ENCODE measurements around the gene COX10.

COX10 gene

DNA sequence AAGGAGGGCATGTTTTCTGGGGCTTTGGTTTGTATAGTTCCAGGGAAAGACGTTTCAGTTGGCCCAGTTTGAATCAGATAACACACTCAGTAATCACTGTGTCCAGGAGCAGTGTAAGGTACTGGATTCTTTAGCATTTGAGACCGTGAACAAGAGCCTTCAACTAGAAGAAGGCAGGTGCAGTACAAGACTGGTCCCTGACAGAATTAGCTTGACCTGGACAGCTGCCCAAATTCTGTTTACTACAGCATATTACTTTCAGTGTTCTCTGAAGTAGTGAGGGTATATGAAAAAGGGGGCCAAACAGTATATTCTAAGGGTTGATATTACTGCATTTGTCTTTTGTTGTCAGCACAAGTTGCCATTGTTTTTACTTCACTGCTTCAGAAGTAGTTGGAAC, 81.3 kb downstream of the COX10 start:
- H3K4me3 ChIP-seq (ENCODE audit: low read depth, low read length), result no peak overlapping the region
- TF ChIP-seq, protein P1, sequence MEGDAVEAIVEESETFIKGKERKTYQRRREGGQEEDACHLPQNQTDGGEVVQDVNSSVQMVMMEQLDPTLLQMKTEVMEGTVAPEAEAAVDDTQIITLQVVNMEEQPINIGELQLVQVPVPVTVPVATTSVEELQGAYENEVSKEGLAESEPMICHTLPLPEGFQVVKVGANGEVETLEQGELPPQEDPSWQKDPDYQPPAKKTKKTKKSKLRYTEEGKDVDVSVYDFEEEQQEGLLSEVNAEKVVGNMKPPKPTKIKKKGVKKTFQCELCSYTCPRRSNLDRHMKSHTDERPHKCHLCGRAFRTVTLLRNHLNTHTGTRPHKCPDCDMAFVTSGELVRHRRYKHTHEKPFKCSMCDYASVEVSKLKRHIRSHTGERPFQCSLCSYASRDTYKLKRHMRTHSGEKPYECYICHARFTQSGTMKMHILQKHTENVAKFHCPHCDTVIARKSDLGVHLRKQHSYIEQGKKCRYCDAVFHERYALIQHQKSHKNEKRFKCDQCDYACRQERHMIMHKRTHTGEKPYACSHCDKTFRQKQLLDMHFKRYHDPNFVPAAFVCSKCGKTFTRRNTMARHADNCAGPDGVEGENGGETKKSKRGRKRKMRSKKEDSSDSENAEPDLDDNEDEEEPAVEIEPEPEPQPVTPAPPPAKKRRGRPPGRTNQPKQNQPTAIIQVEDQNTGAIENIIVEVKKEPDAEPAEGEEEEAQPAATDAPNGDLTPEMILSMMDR (IDR thresholded peaks at IDR 0.05; ENCODE audit: insufficient read depth, low read depth, low read length, missing control alignments), result no peak
- no peak for DNase-seq (ENCODE audit: low read depth)

DNA sequence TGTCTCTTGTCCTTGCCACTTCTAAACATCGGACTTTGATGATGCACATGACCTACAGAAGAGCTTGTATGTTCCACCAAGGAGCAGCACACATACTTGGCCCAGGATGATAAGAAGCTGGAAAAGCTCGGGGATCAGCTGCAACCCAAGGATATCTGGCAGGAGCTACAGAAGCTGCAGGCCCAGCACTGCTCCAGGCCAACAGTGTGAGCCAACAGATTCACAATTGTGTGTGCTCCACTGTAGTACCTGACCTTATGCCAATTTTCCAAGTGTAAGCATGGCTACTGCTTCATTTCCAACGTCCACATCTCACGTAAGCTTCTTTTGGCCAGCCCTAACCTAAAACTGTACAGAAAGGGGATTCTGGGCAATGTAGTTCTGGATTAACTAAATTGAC, 83.4 kb downstream of the COX10 start:
- no peak overlapping the region for H3K4me3 ChIP-seq (ENCODE audit: low read depth, low read length)
- TF ChIP-seq, protein P1 (IDR thresholded peaks at IDR 0.05; ENCODE audit: insufficient read depth, low read depth, low read length, missing control alignments), result no peak
- no peak for DNase-seq (ENCODE audit: low read depth)

DNA sequence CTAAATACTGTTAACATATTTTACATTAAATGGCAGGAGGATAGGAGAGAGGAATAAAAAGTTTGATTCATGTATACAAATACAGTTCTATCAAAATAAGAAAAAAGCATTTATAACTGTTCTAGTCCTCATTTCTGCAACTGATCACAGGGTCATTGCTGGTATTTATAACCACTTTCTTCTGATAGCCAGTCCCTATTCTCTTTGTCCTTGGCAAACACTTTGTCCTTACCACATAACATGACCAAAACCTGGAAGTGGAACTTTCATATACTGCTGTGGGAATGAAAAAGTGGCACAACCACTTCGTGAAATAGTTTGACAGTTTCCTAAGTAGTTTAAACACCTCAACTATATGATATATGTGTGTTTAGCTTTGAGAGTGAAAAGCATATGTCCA, 84.1 kb downstream of the COX10 start:
- TF ChIP-seq, protein P1 (IDR thresholded peaks at IDR 0.05; ENCODE audit: insufficient read depth, low read depth, low read length, missing control alignments), result no peak
- no peak for DNase-seq (ENCODE audit: low read depth)

DNA sequence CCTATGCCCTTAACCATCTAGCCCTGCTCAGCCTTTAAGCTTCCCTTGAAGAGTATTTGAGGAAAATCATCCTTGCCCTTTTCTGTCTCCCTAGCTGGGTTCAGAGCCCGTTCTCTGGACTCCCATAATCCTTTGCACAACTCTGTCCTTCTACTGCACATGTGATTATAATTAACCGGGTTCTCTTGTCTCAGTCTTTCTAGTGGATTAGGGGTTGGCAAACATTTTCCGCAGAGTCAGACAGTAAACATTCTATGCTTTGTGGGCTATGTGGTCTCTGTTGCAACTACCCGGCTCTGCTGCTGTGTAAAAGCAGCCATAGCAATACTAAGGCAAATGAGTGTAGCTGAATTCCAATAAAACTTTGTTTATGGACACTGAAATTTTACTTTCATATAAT, 87.4 kb downstream of the COX10 start:
- DNase-seq (ENCODE audit: low read depth), result no peak
- TF ChIP-seq, protein P1 (IDR thresholded peaks at IDR 0.05; ENCODE audit: insufficient read depth, low read depth, low read length, missing control alignments), result no peak
- H3K4me3 ChIP-seq (ENCODE audit: low read depth, low read length), result no peak overlapping the region

More for the DNA sequence above, 84.1 kb downstream of the COX10 start:
- H3K4me3 ChIP-seq (ENCODE audit: low read depth, low read length), result no peak overlapping the region

DNA sequence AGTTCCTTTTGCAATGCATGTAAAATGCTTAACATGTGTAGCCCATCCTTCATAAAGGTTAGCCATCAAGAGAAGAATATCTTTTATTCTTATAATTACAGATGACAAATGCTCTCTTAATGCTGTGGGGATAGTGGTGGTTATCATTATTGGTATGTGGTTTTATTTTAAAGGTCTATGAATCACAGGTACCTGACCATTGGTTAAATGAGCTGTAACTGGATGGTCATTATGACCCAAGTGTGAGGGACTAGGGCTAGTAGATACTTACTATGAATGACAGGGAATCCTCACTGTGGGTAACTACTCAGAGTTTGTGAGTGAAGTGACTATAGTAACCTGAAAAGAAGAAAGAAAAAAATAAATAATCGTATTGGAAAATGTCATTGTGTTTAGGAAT, 88.5 kb downstream of the COX10 start:
- TF ChIP-seq, protein P1 (IDR thresholded peaks at IDR 0.05; ENCODE audit: insufficient read depth, low read depth, low read length, missing control alignments), result no peak
- no peak overlapping the region for H3K4me3 ChIP-seq (ENCODE audit: low read depth, low read length)
- no peak for DNase-seq (ENCODE audit: low read depth)

DNA sequence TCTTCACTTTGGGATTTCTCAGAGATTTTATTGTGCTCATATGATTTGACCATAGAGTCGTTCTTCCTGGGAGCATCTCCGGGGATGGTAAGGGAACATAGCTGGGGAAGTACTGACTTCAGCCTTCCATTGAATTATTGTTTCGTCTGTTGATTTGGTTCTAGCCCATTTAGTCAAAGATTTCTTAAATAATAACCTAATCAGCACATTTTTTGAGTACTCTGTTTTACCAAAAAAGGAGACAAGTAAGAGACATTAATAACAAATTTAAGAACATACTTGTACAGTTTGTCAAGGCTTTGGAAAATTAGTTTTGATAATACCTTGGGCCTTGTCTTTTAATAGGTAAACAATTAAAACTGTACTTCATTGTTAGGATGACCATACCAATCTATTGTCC, 89.4 kb downstream of the COX10 start:
- DNase-seq (ENCODE audit: low read depth), result no peak
- H3K4me3 ChIP-seq (ENCODE audit: low read depth, low read length), result no peak overlapping the region
- TF ChIP-seq, protein P1 (IDR thresholded peaks at IDR 0.05; ENCODE audit: insufficient read depth, low read depth, low read length, missing control alignments), result no peak

DNA sequence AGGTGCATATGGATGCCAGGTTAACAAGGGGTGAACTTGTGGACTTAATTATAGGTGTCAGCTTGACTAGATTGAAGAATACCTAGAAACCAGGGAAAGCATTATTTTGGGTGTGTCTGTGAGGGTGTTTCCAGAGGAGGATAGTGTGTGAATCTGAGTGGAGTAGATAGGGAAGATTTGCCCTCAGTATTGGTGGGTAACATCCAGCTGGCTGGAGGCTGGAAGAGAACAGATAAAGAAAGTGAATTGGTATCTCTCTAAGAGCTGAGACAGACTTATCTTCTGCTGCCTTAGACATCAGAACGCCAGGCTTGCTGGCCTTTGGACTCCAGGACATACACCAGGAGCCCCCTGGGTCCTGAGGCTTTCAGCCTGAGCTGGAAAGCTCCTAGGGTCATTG, 92.1 kb downstream of the COX10 start:
- DNase-seq (ENCODE audit: low read depth), result no peak
- TF ChIP-seq, protein P1 (IDR thresholded peaks at IDR 0.05; ENCODE audit: insufficient read depth, low read depth, low read length, missing control alignments), result no peak

More for the DNA sequence above, 92.1 kb downstream of the COX10 start:
- no peak overlapping the region for H3K4me3 ChIP-seq (ENCODE audit: low read depth, low read length)
